AG09319 (cell line): ENCODE data around the gene CMIP.

Experiments
- DNase-seq: peaks from one replicate; pipeline ENCODE4 v3.0.0-alpha.2; 2010; ENCODE audit warnings: low read depth; ENCODE audit errors: extremely low read depth
- TF ChIP-seq, protein P1 (sequence below): IDR thresholded peaks from 2 replicates; pipeline ENCODE4 v1.5.1; 2011; ENCODE audit warnings: low read depth, mild to moderate bottlenecking, inconsistent platforms, low read length, moderate library complexity

CMIP gene

DNA sequence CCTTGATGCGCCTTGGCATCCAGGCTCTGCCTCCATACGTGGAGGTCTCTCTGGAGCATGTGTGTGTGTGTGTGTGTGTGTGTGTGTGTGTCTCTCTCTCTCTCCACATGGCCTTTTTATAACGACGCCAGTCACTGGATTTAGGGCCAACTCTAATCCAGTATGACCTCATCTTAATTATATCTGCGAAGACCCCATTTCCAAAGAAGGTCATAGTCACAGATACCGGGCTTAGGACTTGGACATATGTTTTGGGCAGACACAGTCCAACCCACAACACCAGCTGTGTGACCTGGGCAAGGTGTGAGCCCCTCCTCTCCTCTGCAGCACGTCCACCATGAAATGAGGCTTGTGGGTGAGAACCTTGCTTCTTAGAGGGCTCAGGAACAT, 196.1 kb downstream of the CMIP start:
- TF ChIP-seq, protein P1, sequence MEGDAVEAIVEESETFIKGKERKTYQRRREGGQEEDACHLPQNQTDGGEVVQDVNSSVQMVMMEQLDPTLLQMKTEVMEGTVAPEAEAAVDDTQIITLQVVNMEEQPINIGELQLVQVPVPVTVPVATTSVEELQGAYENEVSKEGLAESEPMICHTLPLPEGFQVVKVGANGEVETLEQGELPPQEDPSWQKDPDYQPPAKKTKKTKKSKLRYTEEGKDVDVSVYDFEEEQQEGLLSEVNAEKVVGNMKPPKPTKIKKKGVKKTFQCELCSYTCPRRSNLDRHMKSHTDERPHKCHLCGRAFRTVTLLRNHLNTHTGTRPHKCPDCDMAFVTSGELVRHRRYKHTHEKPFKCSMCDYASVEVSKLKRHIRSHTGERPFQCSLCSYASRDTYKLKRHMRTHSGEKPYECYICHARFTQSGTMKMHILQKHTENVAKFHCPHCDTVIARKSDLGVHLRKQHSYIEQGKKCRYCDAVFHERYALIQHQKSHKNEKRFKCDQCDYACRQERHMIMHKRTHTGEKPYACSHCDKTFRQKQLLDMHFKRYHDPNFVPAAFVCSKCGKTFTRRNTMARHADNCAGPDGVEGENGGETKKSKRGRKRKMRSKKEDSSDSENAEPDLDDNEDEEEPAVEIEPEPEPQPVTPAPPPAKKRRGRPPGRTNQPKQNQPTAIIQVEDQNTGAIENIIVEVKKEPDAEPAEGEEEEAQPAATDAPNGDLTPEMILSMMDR, result no peak
- no peak for DNase-seq

DNA sequence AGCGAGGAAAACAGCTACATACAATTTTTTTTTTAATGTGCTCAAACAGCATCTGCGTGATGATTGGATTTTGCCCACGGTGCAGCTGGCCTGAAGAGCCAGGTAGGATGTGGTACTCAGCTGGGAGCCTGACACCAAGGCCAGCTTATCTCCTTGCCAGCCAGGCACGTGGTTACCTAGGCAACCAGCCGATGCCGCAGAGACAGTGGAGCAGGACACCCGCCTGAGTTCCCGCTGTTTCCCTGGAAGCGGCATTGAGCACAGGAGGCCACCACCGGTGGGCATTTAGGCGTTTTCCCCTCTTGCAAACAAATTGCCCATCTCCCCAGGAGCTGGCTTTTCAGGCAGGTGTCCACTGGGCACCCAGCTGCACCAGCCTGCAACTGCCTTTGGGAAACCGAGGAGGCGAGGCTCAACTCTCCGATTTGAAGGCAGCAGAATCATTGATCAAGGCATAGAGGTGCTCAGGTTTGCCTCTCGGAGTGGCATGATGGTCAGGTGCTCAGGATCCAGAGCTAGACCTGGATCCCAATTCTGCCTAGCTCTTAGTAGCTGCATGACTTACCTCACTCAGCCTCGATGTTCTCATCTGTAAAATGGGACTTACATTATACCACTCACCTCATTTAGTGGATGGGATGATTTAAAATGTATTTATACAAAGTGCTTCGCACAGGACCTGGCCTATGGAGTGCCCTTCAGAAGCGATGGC, 196.9 kb downstream of the CMIP start:
- no peak for DNase-seq

DNA sequence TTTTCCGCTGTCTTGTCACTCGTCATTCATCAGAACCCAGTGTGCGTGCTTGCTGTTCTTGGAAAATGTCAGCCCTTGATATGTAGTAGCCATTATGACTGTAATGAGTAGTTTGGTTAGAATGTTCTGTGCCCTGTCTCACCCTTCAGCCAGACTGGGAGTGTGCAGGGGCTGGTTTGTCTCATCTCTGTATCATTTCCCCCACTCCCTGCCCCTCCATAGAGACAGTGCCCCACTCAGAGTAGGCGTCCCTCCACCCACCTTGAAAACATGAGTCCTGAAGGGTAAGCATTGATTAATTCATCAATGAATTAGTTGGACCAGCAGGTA, 197.5 kb downstream of the CMIP start:
- TF ChIP-seq, protein P1, result no peak
- no peak for DNase-seq

More for the DNA sequence above, 196.9 kb downstream of the CMIP start:
- TF ChIP-seq, protein P1, result no peak

DNA sequence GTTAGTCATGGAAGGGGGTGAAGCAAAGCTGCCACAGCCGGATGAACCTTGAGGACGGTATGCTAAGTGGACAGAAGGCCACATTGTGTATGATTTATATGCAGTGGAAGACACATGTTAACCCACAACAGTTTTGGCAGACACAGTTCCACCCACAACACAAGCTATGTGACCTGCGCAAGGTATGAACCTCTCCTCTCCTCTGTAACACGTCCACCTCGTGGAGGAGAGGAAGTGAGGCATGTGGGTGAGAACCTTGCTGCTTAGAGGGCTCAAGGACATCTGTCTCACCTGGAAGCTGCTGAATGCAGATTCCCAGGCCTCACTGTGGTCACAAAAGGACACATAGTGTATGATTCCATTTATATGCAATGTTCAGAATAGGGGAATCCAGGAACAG, 198.3 kb downstream of the CMIP start:
- no peak for DNase-seq
- TF ChIP-seq, protein P1, result no peak

DNA sequence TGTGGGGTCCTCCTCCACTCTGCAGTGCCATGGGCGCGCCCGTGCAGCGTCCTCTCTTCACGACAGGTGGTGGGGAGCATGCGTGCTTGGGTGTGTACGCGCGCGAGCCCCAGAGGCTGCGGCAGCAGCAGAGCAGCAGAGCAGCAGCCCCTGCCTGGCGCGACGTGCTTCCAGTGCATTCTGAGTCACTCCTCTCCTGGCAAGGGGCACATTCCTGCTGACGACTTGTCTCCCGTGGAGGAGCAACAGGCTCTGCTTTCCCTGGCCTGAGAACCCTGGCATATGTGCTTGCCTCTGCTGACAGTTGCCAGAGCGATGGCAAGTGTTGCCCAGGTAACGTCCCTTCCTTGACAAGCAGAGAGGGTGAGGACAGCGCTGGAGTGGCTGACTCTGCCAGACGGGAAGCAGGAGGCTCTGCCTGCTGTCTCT, 200.7 kb downstream of the CMIP start:
- DNase-seq, result no peak

DNA sequence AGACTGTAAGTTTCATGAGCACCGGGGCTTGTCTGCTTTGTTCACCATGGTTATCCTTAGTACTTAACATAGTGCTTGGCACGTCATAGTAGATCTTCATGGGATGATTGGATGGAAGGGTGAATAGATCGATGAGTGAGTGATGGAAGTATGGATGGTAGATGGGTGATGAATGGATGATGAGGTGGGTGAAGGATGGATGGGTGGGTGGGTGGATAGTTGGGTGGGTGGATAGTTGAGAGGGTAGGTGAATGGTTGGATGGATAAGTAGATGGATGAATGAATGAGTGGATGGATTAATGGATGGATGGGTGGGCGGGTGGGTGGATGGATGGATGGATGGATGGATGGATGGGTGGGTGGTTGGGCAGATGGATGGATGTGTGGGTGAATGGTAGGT, 201.3 kb downstream of the CMIP start:
- no peak for DNase-seq
- TF ChIP-seq, protein P1, result no peak

More for the DNA sequence above, 200.7 kb downstream of the CMIP start:
- TF ChIP-seq, protein P1, result no peak

DNA sequence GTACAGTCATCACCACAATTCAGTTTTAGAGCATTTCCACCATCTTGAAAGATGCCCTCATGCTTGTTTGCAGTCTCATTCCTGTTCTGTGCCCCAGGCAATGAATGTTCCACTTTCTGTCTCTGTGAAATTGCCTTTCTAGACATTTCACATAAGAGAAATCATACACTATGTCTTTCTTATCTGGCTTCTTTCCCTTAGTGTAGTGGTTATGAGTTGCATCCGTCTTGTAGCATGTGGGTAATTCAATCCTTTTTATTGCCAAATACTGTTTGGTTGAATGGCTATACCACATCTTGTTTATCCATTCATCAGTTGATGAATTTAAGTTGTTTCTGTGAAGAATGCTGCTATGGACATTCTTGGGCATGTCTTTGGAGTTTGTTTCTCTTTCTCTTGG, 202.0 kb downstream of the CMIP start:
- TF ChIP-seq, protein P1, result no peak
- peak; percentile 84 for DNase-seq
